Measurements from ENCODE around the gene SYCP2. TPM values are rescaled to one million over a fixed set of nuclear protein-coding genes. Genes with fewer than 3 reads are reported as not detected.

SYCP2 gene
- total RNA-seq, 1 donor from 2014 or later, result 1.7 TPM

DNA sequence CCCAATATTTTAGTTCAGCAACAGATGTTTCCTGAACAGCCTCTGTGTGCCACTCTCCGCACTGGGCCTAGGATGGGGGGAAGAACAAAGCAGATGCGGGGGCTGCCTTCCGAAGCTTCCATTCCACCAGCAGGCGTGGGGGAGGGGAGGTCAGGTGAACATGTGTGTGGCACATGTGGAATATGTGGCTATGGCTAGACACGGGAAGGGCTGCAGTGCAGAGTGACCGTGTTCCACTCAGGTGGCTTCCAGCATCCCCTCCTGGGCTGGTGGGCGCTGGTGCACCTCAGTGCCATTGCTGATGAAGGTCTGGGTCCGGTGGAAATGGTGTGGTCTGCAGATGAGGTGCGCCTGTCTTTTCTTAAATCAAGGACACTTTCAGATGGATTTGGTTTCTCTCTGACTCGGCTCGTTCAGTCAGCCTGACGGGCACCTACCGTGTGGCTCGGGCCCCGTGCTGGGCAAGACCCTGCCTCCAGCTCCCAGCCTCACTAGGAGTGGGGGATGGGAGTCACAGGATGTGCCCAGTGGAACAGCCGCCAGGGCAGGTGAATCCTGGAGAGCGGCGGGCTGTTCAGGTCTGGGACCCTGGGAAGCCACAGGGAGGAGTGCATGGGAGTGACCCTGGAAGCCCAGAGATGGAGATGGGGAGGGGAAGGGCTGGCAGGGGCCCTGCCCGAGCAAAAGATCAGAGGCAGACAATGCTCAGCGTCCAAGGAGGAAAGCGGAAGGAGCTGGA lies 111.0 kb downstream of the SYCP2 start:
- DNase-seq, result no peak

DNA sequence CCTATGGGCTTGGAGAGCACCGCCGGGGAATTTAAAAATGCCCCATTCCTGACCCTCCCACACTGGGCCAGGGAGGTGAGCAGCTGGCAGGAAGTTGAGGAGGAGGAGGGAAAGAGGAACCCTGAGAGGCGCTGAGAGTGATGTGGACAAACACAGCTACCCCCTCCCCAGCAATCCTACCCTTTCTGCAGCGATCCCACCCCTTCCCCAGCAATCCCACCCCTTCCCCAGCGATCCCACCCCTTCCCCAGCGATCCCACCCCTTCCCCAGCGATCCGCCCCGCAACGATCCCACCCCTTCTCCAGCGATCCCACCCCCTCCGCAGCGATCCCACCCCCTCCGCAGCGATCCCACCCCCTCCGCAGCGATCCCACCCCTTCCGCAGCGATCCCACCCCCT lies 111.6 kb downstream of the SYCP2 start:
- DNase-seq, result no peak

DNA sequence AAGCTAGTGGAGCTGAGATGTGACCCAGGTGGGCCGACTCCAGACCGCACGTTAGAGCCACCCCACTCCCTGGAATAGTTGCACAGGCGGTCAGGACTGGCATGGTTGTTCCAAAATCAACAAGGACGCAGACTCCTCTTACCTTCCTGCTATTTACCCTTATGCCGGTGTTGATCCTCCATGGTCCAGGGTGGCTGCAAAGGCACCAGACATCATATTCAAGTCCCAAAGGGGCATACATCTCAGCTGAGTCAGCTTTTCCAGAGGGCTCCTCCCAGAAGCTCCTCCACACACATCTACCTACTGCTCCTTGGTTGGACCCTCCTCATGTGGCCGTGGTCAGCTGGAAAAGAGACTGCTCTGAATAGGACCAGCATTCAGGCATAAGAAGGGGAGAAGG lies 112.2 kb downstream of the SYCP2 start:
- DNase-seq, result no peak

DNA sequence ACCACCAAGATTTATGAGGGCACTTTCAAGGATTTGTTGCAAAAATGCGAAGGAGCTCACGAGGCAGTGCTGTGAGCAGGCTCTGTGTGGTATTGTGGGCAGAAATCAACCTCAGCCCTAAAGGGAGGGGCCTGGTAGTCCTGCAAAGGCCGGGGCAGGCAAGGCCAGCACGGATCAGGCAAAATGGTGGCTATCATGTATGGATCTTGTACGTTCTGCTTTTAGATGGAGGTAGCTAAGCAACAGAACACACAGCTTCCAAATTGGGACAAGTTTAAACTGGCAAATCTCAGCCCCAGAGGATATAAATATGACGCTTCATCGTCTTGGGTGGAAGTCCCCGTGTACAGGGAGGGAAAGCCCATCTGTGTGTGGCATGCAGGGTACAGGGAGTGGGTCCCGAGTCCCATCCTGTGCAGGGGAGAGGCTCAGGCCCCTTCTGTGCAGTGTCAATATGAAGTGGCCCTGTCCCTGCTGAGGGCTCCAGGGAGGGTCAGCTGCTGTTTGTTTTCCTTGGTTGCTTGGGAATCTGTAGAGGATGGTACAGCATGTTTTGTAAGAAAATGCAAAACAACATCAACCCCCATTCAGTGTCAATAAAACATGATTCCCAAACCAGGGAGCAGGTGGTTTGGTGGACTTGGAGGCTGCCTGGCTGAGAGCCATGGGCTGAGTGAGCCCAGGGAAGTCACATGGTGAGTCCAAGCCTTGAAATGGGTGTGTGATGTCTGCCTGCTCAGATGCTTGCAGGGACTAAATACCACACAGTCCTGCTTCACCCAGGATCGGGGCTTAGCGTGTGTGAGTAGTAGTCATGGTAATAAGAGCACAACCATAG lies 113.0 kb downstream of the SYCP2 start:
- DNase-seq, result no peak

DNA sequence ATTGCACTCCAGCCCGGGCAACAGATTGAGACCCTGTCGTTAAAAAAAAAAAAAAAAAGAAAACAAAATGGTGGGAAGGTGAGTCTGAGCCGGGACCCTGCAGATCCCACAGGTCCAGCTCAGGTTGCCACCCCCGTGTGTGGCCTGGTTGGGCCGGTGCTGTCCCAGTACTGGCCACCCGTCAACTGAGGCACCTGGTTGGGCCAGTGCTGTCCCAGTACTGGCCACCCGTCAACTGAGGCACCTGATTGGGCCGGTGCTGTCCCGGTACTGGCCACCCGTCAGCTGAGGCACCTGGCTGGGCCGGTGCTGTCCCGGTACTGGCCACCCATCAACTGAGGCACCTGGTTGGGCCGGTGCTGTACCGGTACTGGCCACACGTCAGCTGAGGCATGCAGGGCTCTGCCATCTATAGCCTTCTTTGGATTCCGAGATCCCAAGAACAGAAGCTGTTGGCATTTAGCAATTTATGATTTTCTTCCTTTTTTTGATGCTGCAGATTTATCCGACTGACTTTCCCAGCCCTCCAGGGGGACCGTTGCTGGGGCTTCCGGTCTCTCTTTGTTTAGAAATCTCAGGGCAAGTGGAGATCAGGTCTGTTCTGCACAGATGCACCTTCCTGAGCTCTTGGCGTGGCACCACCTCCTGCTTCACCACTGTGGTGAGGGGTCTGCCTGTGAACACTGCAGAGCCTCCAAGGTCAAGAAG lies 113.8 kb downstream of the SYCP2 start:
- DNase-seq, result no peak

DNA sequence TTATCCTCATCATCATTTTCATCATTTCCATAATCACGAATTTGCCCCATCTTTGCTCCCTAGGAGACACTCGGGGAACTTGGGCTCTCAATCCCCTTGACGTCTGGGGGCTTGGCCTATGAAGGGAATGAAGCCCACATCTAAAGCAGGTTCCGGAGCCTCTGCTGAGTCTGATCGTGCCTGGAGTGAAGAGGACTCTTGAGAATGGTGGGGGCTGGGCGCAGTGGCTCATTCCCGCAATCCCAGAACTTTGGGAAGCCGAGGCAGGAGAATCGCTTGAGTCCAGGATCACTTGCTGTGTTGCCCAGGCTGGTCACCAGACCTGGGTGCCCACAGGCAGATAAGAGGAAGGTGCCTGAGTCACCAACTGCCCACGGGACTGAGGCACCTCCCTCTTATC lies 114.5 kb downstream of the SYCP2 start:
- no peak for DNase-seq

DNA sequence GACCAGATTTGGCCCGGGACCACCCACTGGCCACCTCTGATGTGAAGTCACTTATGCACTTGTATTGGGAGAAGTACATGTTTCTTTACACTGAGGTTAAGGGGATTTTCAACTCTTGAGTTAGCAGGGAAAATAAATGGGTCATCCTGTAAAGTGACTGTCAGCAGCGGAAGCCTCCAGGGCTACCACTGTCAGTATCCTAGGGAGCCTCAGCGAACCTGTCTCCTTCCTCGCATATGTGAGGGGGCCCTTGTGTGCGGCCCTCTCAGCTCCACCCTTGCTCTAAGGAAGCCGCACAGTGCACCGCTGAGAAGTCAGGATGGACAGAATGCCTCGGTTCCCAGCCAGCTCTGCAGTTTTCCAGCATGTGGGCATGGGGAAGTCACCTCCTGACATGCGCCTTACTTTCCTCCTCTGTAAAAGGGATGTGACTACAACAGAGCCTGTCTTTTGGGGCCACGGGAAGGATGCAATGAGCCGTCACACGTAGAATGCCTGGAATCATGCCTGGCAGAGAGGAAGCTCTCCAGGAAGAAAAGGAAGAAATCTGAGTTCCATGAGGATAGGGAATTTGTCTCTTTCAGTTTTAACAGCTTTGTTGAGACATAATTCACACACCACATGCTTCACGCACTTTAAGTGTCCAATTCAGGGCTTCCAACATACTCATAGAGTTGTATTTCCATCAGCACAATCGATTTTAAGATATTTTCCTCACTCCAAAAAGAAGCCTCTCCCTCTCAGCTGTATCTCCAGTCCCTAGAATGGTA lies 115.4 kb downstream of the SYCP2 start:
- DNase-seq, result no peak

DNA sequence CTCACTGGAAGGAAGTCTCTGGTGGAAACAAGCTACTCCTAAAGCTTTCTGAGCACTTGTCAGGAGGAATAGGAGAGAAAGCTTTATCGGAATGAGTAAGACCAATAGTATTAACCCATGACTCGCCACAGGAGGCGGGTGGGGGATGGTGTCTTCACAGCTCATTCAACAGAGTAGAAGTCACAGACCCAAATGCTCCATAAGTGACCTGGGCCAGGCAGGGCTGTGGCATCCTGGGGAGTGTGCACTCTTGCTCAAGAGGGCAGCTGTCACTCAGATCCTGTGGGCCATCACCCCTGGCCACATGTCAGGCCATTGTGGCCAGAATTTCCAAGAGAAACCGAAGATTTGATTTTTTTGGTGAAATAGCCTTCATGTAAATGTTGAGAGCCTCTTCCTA lies 116.0 kb downstream of the SYCP2 start:
- DNase-seq, result no peak

DNA sequence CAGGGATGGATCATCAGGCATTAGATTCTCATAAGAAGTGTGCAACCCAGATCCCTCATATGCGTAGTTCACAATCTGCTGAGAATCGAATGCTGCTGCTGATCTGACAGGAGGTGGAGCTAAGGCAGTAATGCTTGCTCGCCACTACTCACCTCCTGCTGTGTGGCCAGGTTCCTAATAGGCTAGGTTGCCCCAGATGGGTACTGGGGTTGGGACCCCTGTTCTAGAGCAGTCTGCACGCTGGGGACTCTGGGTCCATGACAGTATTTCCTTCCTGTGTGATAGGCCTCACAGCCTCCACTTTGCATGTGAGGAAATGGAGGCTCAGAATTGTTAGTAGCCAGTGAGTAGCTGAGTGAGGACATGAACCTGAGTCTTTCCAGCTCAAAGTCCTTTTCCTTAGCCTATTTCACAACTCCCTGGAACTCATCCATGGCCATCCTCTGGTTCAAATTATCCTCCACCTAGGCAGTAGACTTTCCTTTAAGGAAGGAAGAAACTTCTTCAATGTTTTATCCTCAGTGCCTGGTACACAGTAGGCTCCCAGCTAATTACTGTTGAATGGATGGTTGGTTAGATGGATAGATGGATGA lies 117.2 kb downstream of the SYCP2 start:
- DNase-seq, result no peak

DNA sequence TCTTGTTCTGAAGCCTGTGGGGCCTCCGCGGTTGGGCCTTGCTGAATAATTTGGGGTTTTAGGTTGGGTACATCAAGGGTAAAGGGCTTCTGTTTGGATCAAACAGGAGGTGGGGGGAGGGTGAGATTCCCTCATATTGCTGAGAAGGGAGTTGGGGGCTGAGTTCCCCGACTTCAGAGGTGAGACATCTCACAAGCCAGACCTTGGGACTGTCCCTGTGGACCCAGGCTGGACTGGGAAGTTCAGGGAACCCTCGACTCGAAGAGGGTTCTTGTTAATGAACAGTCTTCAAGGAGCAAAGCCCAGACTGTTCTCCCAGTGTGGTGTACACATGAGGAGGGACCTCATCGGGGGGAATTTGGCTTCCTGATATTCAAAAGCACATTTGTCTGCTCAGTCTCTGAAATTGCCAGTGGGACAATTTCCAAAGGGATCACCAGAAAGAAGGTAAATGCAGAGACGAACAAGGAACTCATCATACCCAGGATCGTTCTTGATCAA lies 118.5 kb downstream of the SYCP2 start:
- no peak for DNase-seq

DNA sequence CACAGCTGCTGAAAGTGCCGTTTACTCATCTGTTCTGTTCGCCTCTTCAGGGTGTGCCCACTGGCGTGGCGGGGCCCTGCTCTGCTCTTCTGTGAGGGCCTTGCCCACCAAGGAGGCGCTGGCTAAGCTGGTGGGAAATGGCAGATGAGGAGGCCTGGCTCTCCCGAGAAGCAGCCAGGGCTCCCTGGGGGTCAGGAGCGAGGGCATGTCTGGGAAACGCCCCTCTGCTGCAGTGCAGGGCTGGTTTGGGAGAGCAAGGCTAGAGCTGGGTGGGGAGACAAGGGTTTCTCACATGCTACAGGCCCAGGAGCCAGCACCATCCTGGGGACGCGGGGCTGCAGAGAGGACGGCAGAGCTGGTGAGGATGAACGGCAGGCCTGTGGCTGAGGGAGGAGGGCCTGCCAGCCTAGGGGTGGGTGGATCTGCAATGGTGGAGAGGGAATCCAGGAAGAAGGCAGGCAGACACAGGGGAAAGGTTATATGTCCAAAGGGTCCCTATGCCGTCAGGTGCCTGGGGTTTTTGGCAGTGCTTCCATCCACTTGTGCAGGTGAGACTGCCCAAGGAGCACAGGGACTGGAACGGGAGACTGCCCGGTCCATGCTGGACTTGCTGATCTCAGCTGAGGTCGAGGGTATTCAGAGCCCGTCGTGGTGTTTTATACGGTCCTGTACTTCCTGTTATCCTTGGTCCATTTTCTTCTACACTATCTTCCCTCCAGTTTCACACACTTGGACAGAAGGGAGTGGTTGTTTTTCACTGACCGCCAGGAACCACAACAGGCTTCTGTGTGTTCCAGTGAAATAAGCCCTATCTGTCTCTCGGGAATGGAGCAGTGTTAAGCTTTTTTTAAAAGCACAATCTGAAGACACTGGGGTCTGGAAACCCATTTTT lies 119.2 kb downstream of the SYCP2 start:
- no peak for DNase-seq

Other genes starting within 250 kb of the SYCP2 start
- 10.7 and 10.9 TPM in 2 replicates for gene PPP1R3D, start 6.7 kb upstream of the SYCP2 start, total RNA-seq
- 4.3 TPM in 2 replicates for gene FAM217B, start 6.8 kb upstream of the SYCP2 start, total RNA-seq
- 0.47 and 1.5 TPM in 2 replicates for gene CDH26, start 24.8 kb upstream of the SYCP2 start, total RNA-seq

Measured in dermis blood vessel endothelial cell (primary cell).